Nephron progenitor cell (in vitro differentiated cells): ENCODE data around the gene B4GALT6.

ENCODE experiments used
- DNase-seq: peaks from one replicate; pipeline ENCODE4 v3.0.0; 2021
- H3K27ac Mint-ChIP-seq: 2 replicates; pipeline ENCODE4 v1.8.0; 2021; ENCODE audit warnings: mild to moderate bottlenecking, moderate library complexity, mixed read lengths
- H3K27me3 Mint-ChIP-seq: 2 replicates; pipeline ENCODE4 v1.8.0; 2021; ENCODE audit warnings: mild to moderate bottlenecking, low read depth, mixed read lengths; ENCODE audit not compliant: poor library complexity
- H3K36me3 Mint-ChIP-seq: 2 replicates; pipeline ENCODE4 v1.8.0; 2021; ENCODE audit warnings: low read depth, mixed read lengths
- H3K4me1 Mint-ChIP-seq: 2 replicates; pipeline ENCODE4 v1.8.0; 2021; ENCODE audit warnings: mixed read lengths
- H3K4me3 Mint-ChIP-seq: 2 replicates; pipeline ENCODE4 v1.8.0; 2021; ENCODE audit warnings: mild to moderate bottlenecking, moderate library complexity, mixed read lengths
- H3K9me3 Mint-ChIP-seq: 2 replicates; pipeline ENCODE4 v1.8.0; 2021; ENCODE audit warnings: mild to moderate bottlenecking, moderate library complexity, mixed read lengths
- TF ChIP-seq, protein P1 (sequence below): fragments of 200-600 bp; sonication (generic); IDR thresholded peaks from 2 replicates; pipeline ENCODE4 v1.5.0; 2021; ENCODE audit warnings: antibody characterized with exemption

B4GALT6 gene

DNA sequence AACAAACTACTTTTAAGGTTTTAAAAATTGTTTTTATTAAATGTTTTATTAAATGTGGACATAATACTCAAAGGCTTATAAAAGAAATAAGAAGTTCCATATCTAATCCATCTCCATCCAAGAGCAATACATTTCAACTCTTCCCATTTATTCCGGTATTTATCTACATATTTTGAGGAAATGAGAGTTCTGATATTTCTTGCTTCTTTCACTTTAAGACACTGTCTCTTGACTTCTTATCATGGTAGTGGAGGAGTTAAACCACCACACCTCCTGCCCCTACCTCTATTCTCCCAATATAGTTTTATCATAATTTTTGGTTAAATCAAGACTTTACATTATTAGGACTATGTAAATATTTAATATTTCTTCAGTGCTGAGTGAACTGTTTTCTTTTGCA is 52.0 kb downstream of the B4GALT6 start:
- H3K4me1 Mint-ChIP-seq, result peaks cover 13% of the 10 kb centered on the region

DNA sequence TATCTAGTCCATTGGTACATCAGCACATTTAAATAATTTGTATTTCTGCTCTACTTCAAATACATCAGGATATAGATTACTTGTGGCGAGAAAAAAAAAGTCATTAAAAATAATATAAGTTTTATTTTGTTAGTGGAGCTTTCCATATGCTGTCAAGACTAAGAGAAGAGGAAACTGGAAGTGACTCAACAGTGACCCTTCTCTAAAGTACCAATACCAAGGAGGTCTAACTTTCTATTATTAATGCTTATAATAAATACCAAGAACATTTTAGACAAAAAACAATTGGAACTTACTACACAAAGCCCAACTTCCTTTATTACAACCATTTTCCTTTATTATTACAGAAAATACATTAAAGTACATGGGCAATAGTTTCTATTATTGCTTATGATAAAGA is 52.9 kb downstream of the B4GALT6 start:
- H3K4me3 Mint-ChIP-seq, result no peak overlapping the region
- peaks cover 65% of the 10 kb centered on the region for H3K36me3 Mint-ChIP-seq
- TF ChIP-seq, protein P1, sequence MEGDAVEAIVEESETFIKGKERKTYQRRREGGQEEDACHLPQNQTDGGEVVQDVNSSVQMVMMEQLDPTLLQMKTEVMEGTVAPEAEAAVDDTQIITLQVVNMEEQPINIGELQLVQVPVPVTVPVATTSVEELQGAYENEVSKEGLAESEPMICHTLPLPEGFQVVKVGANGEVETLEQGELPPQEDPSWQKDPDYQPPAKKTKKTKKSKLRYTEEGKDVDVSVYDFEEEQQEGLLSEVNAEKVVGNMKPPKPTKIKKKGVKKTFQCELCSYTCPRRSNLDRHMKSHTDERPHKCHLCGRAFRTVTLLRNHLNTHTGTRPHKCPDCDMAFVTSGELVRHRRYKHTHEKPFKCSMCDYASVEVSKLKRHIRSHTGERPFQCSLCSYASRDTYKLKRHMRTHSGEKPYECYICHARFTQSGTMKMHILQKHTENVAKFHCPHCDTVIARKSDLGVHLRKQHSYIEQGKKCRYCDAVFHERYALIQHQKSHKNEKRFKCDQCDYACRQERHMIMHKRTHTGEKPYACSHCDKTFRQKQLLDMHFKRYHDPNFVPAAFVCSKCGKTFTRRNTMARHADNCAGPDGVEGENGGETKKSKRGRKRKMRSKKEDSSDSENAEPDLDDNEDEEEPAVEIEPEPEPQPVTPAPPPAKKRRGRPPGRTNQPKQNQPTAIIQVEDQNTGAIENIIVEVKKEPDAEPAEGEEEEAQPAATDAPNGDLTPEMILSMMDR, result no peak

More for the DNA sequence above, 52.0 kb downstream of the B4GALT6 start:
- Mint-ChIP-seq H3K27ac (no peak overlapping the region), H3K36me3 (peaks cover 65% of the 10 kb centered on the region), H3K9me3 (peaks cover 15% of the 10 kb centered on the region), H3K27me3 (peaks cover 3% of the 10 kb centered on the region), H3K4me3 (no peak overlapping the region)
- TF ChIP-seq, protein P1, result no peak
- DNase-seq, result no peak

DNA sequence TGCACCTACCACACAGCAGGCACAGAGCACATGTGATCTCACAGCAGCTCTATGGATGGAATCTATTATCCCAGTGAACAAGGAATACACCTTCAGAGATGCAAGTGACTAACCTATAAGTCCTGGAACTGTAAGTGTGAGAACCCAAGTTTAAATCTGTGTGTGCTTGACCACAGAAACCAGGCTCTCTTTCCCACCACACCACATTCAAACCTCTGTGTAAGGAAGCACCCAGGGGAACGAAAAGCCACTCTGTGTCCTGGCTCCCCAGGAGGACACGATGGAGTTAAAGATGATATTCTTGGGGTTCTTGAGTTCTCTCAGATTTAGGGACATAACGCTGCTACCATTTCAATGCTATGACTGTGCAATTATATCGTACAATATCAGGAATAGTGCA is 53.8 kb downstream of the B4GALT6 start:
- TF ChIP-seq, protein P1, result no peak

More for the DNA sequence above, 52.9 kb downstream of the B4GALT6 start:
- Mint-ChIP-seq H3K27me3 (peaks cover 3% of the 10 kb centered on the region), H3K27ac (no peak overlapping the region), H3K4me1 (peaks cover 13% of the 10 kb centered on the region), H3K9me3 (peaks cover 14% of the 10 kb centered on the region)
- DNase-seq, result no peak

DNA sequence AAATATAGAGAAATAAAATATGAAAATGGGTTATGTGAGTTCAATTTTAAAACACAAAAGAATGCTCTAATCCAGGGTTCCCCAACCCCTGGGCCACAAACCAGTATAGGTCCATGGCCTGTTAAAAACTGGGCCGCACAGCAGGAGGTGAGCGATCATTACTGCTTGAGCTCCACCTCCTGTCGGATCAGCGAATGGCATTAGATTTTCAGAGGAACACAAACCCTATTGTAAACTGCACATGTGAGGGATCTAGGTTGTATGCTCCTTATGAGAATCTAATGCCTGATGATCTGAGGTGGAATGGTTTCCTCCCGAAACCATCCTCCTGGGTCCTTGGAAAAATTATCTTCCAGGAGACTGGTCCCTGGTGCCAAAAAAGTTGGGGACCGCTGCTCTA is 58.0 kb downstream of the B4GALT6 start:
- Mint-ChIP-seq H3K27ac (no peak overlapping the region), H3K36me3 (peaks cover 55% of the 10 kb centered on the region), H3K4me3 (no peak overlapping the region), H3K27me3 (no peaks in the 10 kb centered on the region), H3K9me3 (peaks cover 14% of the 10 kb centered on the region), H3K4me1 (peaks cover 7% of the 10 kb centered on the region)
- TF ChIP-seq, protein P1, result no peak
- no peak for DNase-seq

More for the DNA sequence above, 53.8 kb downstream of the B4GALT6 start:
- Mint-ChIP-seq H3K27ac (peak overlapping the region; percentile 36), H3K9me3 (peaks cover 14% of the 10 kb centered on the region), H3K4me1 (peaks cover 13% of the 10 kb centered on the region), H3K27me3 (peaks cover 3% of the 10 kb centered on the region), H3K36me3 (peaks cover 65% of the 10 kb centered on the region), H3K4me3 (no peak overlapping the region)
- DNase-seq, result no peak

DNA sequence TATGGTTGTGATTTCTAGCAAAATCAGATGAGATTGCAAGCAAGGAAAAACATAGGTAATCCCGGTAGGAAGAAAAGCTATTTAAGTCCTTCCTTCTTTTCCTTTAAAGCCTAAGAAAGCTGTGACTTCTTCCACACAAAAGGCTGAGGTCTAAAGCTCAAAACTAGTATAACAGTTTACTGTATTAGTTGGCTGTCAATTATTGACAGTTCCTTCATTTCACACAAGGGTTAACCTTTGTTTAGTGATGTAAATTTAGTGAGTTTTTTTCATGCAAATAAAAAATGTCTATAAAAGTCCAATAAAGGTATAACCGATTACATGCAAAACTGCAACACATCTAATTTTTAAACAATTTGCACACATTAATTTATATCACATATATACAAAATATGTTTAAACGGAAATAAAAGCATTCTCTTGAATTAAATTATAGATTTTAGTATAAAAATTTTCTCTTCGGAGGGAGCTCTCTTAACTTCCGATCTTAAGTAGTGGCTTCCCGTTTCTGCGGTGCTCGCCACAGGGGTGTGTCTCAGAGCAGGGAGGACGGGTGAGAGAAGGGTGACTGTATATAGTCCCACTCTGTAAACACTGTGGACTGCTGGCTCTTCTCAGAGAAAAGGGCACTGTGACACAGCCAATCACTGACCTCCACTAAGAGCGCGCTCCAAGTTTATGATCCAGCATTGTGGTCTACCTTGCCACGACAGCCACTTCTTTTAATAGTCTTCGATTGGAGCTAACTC is 59.3 kb downstream of the B4GALT6 start:
- Mint-ChIP-seq H3K4me3 (no peak overlapping the region), H3K27me3 (no peaks in the 10 kb centered on the region)
- no peak for DNase-seq

More for the DNA sequence above, 59.3 kb downstream of the B4GALT6 start:
- TF ChIP-seq, protein P1, result no peak
- Mint-ChIP-seq H3K9me3 (peaks cover 14% of the 10 kb centered on the region), H3K4me1 (peaks cover 4% of the 10 kb centered on the region), H3K27ac (no peak overlapping the region), H3K36me3 (peaks cover 51% of the 10 kb centered on the region)
